Panc1 (cell line): ENCODE results near the gene RASGEF1C. TPM values are rescaled to one million over a fixed set of nuclear protein-coding genes. Genes with fewer than 3 reads are reported as not detected.

Experiments
- ATAC-seq: fragments of 200-7000 bp; cut with Tn5 transposase; 2 replicates; pipeline ENCODE4 v1.9.1; 2020; ENCODE audit warnings: mild to moderate bottlenecking, moderate library complexity
- BruUV-seq: library from RNA; stranded (reverse); fragments of 400-500 nt; replicated peaks from 2 replicates; lab custom pipeline; 2021; lab: Mats Ljungman, UMichigan
- CTCF ChIA-PET: fragments of 300-600 bp; sonication (Branson Sonifier 250); formaldehyde crosslinking; loops from one replicate; lab custom pipeline; 2022; ENCODE audit warnings: antibody characterized with exemption; lab: Charles Lee
- POLR2A ChIA-PET: fragments of 300-600 bp; sonication (Branson Sonifier 250); formaldehyde crosslinking; loops from one replicate; lab custom pipeline; 2022; ENCODE audit warnings: antibody characterized with exemption; lab: Charles Lee
- DNase-seq: peaks from one replicate; pipeline ENCODE4 v3.0.0-alpha.2; 2010; ENCODE audit warnings: low read depth, low spot score
- H3K27ac ChIP-seq: 2 replicates; pipeline ENCODE4 v1.5.1; 2011; ENCODE audit warnings: mild to moderate bottlenecking, low read length, inconsistent platforms
- H3K27me3 ChIP-seq: fragments of 200-500 bp; sonication (Bioruptor generic); 2 replicates; pipeline ENCODE4 v1.6.0; 2014; ENCODE audit warnings: low read length, inconsistent platforms; ENCODE audit not compliant: control insufficient read depth, insufficient read depth
- H3K36me3 ChIP-seq: fragments of 200-500 bp; sonication (Bioruptor generic); 2 replicates; pipeline ENCODE4 v1.5.1; 2014; ENCODE audit warnings: inconsistent platforms, mild to moderate bottlenecking, low read length, moderate library complexity; ENCODE audit not compliant: control insufficient read depth, insufficient read depth
- H3K4me1 ChIP-seq: 2 replicates; pipeline ENCODE4 v1.5.1; 2011; ENCODE audit warnings: inconsistent platforms, mild to moderate bottlenecking, low read length, moderate library complexity; ENCODE audit not compliant: control insufficient read depth, insufficient read depth
- H3K4me3 ChIP-seq, 2 experiments: 2 replicates each; pipeline ENCODE4 v1.5.1; 2011 to 2012; ENCODE audit warnings: low read depth in 2 of 2, low read length in 2 of 2, mild to moderate bottlenecking in 2 of 2, inconsistent platforms in 1 of 2, moderate library complexity in 1 of 2
- H3K9me3 ChIP-seq: fragments of 200-500 bp; sonication (Bioruptor generic); 2 replicates; pipeline ENCODE4 v1.5.1; 2014; ENCODE audit warnings: low read depth, mild to moderate bottlenecking, inconsistent platforms, low read length, moderate library complexity; ENCODE audit not compliant: control insufficient read depth, insufficient read depth
- CTCF ChIP-seq: fragments of 450-650 bp; IDR thresholded peaks from 2 replicates; pipeline ENCODE4 v1.5.1; 2017; ENCODE audit warnings: mild to moderate bottlenecking
- POLR2AphosphoS5 ChIP-seq: IDR thresholded peaks from 2 replicates; pipeline ENCODE4 v1.6.1; 2012; ENCODE audit warnings: mild to moderate bottlenecking, low read depth, low read length, moderate library complexity
- REST ChIP-seq, 2 experiments: IDR thresholded peaks; 2 replicates each; pipeline ENCODE4 v1.6.1; 2011 to 2012; ENCODE audit warnings: low read depth in 2 of 2, control low read depth in 1 of 2, low read length in 1 of 2, mild to moderate bottlenecking in 1 of 2, moderate library complexity in 1 of 2; ENCODE audit not compliant: insufficient read depth in 1 of 2
- SIN3A ChIP-seq: IDR thresholded peaks from 2 replicates; pipeline ENCODE4 v1.6.1; 2012; ENCODE audit warnings: low read depth, mild to moderate bottlenecking, low read length, moderate library complexity, borderline replicate concordance; ENCODE audit not compliant: insufficient read depth
- TCF7L2 ChIP-seq: IDR thresholded peaks from 2 replicates; pipeline ENCODE4 v1.6.1; 2011; ENCODE audit warnings: mild to moderate bottlenecking, low read depth, low read length, inconsistent platforms
- in situ Hi-C: cut with HindIII; loops from 2 replicates; pipeline ENCODE4 v1.10.0; 2016; ENCODE audit warnings: low sequenced_read_pairs, low pct_unique_long_range_greater_than_20kb
- intact Hi-C: fragments of 100-400 bp; cut with micrococcal nuclease; formaldehyde crosslinking; loops from one replicate; pipeline ENCODE4 v1.10.0; 2022; ENCODE audit not compliant: unreplicated experiment
- total RNA-seq: library from RNA; stranded (reverse); gene quantifications from one replicate; pipeline ENCODE4 v1.2.1, GENCODE V29; 2021; ENCODE audit not compliant: unreplicated experiment

RASGEF1C gene
- total RNA-seq, 1 experiment from 2014 or later = 0.49 TPM

- no peak for ATAC-seq
- H3K4me1 ChIP-seq = no peaks in the 10 kb centered on the region
- ChIA-PET CTCF (no interaction called here), POLR2A (interaction anchor here (0.5 kb wide), 1 partner anchor 469 kb away, joined by 4 read pairs; no protein-coding TSS in a partner anchor)
- no peaks in the 10 kb centered on the region for H3K36me3 ChIP-seq
- no peak overlapping the region for H3K4me3 ChIP-seq
- BruUV-seq = no TSS peak
- DNase-seq = no peak
- in situ Hi-C loops = no loop called here
- no peak overlapping the region for H3K27ac ChIP-seq
- intact Hi-C loops = no loop called here
- H3K27me3 ChIP-seq = no peaks in the 10 kb centered on the region; the same call in 1 of the 2 replicates
- H3K9me3 ChIP-seq = no peaks in the 10 kb centered on the region
- TF ChIP-seq POLR2AphosphoS5 (no peak), CTCF (no peak)
These were observed 71.4 kb downstream of the RASGEF1C start for GRCh38 chr5:180137401-180138213.

GRCh38 chr5:180136630-180137381 is 72.2 kb downstream of the RASGEF1C start:
- DNase-seq (no peak), ATAC-seq (no peak)

More at GRCh38 chr5:180136630-180137381, 72.2 kb downstream of the RASGEF1C start:
- CTCF ChIA-PET = no interaction called here
- Histone ChIP-seq H3K27ac (no peak overlapping the region), H3K27me3 (no peaks in the 10 kb centered on the region; the same call in 1 of the 2 replicates), H3K4me3 (no peak overlapping the region), H3K36me3 (no peaks in the 10 kb centered on the region), H3K4me1 (no peaks in the 10 kb centered on the region), H3K9me3 (no peaks in the 10 kb centered on the region)
- TF ChIP-seq TCF7L2 (no peak), REST (IDR thresholded peaks at IDR 0.05; ENCODE audit: insufficient read depth in 1 of 2, low read depth in 2 of 2, low read length in 1 of 2) (no peak), SIN3A (no peak), CTCF (no peak), POLR2AphosphoS5 (no peak)
- no TSS peak for BruUV-seq
- intact Hi-C loops = no loop called here
- in situ Hi-C loops = no loop called here
- POLR2A ChIA-PET = no interaction called here
